Stimulated activated CD8-positive, alpha-beta memory T cell treated with anti-CD3 and anti-CD28 coated beads, Interleukin-12 subunit alpha, Interleukin-12 subunit beta, amount 100 ng/mL, for 1 hour (primary cell): Measurements from ENCODE around the gene FNDC4.

Experiments used
- DNase-seq: peaks from one replicate; pipeline ENCODE4 v3.0.0-alpha.2; 2020; ENCODE audit warnings: low read depth

The FNDC4 gene

DNA sequence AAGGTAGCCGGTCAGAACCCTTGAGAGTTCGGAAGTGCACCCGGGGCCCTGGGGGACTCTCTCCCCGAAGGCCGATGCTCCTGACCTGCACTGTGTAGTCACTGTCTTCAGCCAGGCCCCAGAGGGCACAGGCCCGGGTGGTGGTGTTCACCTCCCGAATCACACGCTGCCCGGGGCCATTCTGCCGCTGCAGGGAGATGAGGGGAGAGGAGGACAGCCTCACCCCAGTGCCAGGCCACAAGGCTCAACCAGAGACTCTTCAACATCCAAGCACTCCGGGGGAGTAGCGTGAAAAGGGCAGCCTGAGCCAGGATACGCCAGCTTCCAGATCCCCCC is 1.1 kb downstream of the FNDC4 start:
- DNase-seq = no peak

DNA sequence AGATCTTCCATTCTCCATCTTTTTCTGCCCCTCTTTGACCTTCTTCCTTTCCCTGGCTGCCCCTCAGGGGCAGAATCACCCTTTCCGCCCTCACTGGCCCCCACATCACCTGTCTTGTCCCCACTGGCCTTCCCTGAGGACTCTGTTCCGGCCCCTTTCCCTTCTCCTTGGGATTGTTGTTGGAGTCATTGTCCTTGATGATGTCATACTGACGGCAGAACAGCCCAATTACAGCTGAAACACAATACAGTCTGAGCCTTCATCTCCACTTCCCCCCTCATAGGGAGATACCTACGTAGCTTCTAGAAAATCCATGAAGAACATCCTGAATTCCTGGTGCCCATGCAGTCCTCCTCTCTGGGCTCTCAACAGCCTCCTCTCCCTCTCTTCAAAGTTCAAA is 2.4 kb downstream of the FNDC4 start:
- no peak for DNase-seq

DNA sequence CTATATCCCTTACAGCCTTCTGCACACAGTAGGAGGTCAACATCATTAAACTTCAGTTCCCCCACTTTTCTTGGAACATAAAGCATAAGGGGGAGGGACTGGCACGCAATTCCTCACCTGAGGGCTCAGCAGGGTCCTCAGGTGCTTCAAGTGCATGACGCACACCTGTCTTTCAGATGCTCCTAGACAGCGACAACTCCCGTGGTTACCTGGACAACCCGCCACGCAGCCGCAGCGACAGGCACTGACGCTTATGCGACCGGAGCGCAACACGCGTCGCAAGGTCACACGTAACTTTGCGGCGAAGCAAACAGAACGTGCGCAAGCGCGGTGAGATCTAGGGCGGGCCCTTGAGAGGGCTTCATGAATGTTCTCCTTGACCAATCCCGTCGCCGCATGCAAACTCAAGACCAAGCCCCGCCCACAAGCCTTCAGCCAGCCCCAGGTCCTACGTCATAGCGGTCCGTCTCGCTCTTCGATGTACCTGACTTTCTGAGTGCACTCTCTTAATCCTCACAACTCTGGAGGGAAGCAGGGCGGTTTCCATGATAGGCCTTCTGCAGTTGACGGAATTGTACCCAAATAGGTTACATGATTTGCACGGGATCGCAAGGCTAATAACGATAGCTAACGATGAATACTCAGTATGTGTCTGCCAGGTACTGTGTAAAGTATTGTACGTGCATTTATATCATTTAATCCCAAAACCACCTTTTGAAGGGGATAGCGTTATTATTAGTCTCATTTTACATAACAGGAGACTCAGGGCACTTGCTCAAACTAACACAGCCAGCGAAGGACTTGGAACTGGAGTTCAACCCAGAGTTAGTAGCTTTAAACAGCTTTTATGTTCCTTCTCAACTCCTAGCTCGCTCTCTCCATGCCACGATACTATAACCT is 5.3 kb downstream of the FNDC4 start, which contains the start of gene IFT172:
TSS of gene IFT172 (minus strand) at position 246 of the 900 bp plus-strand sequence. CDS start at position 156, 90 bp downstream.
- DNase-seq = peak; percentile 99

DNA sequence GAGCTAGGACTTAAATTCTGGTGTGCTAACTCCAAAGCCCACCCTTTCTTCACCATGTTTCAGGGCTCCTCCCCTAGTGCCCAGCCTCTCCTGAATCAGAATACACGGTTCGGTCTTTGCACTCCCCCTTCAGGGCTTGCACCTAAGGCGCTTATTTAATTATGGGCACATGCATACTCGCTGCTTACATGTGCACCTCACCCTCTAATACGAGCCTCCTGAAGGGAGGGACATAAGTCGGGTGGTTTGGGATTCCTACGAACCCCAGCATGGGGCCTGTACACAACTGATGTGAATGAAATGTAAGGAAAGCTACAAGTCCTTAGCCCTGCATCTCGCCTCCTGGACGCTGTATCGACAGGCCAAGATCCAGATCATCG is 5.9 kb downstream of the FNDC4 start:
- DNase-seq = no peak

DNA sequence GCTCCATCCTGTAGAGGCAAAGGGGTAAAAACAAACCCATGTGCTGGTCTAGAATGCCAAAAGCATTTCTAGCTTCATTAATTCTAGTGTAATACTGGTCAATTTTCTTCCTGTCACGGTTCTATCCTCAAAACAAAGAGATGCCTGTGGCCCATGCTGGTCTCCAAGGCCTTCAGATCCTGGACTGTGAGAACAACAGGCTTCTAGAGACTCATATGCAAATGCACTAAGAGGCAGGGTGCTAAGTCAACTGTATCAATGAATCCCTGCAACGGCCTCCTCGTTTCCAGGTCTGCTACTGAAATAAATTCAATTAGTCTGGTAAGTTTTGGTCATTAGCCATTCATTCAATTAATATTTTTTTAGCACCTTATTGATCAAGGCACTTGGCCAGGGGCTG is 9.5 kb downstream of the FNDC4 start:
- DNase-seq = no peak

DNA sequence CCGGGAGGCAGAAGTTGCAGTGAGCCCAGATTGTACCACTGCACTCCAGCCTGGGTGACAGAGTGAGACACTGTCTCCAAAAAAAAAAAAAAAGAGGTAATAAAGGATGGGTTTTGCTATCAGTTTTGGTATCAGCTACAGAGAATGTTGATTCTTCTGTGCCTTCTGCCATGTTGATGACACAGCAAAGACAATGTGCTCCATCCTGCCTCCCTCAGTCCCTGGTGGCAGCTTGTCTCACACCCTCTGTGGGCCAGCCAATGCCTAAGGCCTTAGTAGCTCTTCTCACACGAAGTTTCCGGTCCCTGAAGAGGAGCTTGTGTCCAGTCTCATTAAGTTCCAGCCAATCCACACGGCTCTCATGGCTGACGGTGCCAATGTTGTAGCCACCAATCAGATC is 23.0 kb downstream of the FNDC4 start:
- no peak for DNase-seq

DNA sequence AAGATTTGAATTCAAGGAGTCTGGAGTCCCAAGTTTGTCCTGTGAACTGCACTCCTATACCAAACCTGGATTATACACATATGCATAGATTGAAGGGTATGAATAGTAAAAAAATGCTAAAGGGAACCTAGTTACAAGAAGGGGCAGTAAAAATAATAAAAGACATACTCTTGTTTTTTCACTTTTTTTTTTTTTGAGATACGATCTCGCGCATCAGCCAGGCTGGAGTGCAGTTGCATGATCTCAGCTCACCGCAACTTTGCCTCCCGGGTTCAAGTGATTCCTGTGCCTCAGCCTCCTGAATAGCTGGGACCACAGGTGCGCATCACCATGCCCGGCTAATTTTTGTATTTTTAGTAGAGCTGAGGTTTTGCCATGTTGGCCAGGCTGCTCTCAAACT is 30.6 kb downstream of the FNDC4 start:
- DNase-seq = no peak

DNA sequence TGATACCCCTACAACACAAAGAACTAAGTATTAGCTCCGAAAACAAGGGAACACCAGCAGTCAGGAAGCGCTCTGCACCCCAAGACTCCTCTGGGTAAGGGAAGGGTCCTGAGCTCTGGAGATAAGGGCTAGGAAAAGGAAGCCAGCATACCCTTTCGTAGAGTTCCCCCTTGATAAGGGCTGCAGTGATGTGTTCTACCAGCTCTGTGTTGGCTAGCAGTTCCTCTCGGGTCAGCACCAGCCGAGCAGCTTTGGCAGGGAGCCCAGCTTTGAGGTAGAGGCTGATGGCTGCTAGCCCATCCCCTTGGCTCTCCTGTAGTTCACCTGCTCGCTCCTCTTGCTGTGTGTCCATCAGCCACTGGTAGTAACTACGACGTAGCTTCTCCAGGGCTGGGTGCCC is 33.9 kb downstream of the FNDC4 start:
- DNase-seq = no peak

DNA sequence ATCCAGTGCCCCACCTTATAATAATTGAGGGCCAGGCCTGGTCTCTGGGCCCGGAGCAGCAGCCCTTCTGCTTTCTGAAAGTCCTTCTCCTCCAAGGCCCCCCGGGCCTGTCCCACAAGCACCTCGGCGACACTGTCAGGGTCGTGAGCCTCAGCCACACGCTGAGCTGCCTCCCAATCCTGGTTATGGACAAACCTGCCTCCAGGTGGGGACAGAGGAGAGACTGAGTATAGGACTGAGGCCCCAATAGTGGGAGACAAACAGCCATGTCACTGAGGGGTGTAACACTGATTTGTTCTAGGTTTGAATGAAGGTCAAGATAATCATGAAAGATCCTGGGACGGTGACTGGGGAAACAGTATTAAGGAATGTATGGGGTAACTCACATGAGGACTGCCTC is 41.0 kb downstream of the FNDC4 start:
- no peak for DNase-seq

DNA sequence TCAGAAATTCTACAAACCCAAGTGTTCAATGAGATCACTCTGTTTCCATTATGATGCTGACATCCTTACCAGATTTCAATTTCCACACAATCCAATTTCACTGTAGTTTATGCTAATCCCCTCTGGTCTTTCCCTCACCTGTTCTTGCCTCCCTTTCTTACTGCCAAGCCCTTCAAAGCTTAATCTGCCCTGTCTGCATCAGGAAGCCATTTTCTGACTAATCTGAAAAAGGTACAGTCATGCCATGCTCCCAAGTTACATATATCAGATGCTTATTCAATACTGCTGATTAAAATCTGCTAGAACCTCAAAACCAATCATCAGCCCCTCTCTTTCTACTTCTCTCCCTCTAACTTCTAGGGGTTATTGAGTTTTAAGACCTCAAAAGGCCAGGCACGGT is 43.9 kb downstream of the FNDC4 start:
- no peak for DNase-seq

DNA sequence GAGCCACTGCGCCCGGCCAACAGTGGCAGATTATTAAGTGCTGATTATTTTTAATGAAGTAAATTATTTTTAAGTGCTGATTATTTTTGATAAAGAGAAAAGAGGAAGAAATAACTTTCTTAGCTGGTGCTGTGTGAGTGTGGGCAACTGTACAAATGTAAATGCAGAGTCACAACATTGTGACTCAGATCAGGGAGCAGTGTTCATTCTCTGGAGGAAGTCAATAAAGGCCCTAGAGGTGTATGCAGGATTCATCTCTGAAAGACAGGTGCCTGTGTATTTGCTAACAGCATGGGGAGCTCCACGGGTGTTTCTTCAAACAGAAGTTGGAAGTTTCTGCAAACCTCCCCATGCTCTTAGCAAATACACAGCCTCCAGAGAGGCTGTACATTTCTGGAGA is 46.6 kb downstream of the FNDC4 start:
- no peak for DNase-seq

DNA sequence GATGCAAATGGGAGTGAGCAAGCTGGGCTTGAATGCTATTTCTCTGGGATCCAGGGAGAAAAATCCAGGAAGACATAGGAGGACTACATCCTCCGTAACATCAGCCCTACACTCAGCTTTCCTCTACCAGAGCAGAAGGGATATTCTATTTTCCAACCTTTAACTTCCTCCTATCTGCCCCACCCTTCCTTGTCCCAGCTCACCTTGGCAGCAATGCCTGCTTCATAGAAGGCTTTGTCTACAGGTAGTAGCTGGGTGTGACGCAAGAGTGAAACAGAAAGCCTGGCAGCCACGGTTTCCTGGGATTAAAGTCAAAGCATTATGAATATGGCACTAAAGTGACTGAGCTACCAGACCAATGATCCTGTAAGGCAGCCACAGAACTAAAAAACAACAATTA is 48.9 kb downstream of the FNDC4 start:
- no peak for DNase-seq

DNA sequence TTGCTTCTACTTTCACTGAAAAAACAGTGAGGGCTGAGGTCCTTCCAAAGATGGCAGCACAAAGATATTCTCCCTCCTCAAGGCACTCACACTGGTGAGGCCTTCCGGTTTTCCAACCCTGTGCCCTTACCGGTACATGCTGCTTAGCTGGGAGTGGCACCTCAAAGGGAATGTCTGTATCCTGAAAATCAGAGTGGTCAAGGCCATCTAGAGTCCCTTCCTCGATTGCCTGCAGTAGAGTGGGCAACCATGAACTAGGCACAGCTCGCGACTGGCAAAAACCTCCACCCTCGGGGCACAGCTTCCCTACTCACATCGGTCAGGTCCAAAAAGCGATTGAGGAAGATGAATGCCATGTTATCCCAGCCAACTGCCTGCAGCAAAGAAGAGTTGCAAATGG is 49.4 kb downstream of the FNDC4 start:
- no peak for DNase-seq

DNA sequence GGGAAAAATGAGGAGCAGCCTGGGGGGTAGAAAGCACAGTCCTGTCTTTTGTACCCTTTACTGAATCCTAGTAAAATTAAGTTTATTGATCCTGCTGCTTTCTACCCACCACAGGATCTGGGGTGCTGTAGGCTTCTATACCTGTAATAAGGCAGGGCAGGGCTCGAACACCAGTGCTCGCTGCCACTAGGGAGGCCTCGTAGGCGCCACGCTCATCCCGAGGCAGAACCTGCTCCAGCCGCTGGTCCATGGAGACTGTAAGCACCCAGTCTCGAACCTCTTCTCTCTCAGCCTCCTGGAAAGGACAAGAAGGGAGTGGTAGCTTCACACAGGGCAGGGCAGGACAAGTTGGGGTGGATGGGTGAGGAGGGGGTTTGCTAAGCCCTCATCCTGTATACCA is 49.8 kb downstream of the FNDC4 start:
- DNase-seq = no peak

DNA sequence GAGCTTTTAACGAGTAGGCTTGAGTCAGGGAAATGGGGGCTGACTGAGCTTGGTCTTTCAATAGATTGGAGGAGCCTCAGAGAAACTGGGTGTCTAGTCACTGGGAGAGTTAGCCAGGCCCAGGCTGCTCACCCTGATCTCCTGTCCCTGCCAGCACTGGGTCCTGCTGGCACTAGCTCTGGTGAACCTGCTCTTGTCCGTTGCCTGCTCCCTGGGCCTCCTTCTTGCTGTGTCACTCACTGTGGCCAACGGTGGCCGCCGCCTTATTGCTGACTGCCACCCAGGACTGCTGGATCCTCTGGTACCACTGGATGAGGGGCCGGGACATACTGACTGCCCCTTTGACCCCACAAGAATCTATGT is 52.1 kb downstream of the FNDC4 start:
- DNase-seq = no peak

DNA sequence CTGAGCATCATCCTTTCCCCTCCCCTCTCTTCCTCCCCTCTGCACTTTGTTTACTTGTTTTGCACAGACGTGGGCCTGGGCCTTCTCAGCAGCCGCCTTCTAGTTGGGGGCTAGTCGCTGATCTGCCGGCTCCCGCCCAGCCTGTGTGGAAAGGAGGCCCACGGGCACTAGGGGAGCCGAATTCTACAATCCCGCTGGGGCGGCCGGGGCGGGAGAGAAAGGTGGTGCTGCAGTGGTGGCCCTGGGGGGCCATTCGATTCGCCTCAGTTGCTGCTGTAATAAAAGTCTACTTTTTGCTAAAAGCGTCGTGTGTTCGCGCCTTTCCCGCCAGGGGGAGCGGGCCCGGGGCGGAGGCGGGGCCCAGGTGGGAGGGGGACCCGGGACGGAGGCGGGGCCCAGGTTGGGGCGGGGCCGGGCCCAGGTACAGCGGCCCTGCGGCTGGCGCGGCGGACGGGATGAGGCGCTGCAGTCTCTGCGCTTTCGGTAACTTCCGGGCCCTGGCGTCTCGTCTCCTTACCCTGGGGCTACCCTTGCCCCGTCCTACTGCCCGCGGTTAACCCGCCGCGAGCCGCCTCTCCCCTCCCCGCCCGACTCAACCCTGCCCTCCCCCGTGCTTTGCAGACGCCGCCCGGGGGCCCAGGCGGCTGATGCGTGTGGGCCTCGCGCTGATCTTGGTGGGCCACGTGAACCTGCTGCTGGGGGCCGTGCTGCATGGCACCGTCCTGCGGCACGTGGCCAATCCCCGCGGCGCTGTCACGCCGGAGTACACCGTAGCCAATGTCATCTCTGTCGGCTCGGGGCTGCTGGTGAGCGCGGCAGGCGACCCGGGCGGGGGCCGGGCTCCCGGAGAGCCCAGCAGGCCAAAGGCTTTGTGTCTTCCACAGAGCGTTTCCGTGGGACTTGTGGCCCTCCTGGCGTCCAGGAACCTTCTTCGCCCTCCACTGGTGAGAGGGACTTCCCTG is 52.8 kb downstream of the FNDC4 start, which contains the start of gene KRTCAP3:
TSS of gene KRTCAP3 (plus strand) at position 424 of the 962 bp plus-strand sequence. CDS start at position 456, 32 bp downstream.
- DNase-seq = no peak
